Tibial artery (tissue), 4 donors: ENCODE data around the gene TMEM129.
"Not testable (repeated sequence)": the region's sequence is repeated elsewhere in the genome, so short reads cannot be mapped to it uniquely, and the experiment has no call there.

Experiments
- DNase-seq, 2 donors: peaks; one replicate each; pipeline ENCODE4 v3.0.0-alpha.2; 2019
- H3K27ac ChIP-seq, 2 donors: fragments of 200-600 bp; sonication (generic) in 1 of 2; 1 replicate in 1 of 2; 2 replicates in 1 of 2; pipeline ENCODE4 v1.5.1; 2018 to 2019; ENCODE audit warnings: mild to moderate bottlenecking in 1 of 2
- H3K27me3 ChIP-seq, 2 donors: fragments of 200-600 bp; sonication (generic) in 1 of 2; one replicate each; pipeline versions ENCODE4 v1.5.1 to v1.6.0; 2016 to 2019
- H3K36me3 ChIP-seq, 3 donors: fragments of 200-600 bp; sonication (generic) in 2 of 3; one replicate each; pipeline ENCODE4 v1.5.1; 2016 to 2019; ENCODE audit warnings: mild to moderate bottlenecking in 2 of 3
- H3K4me1 ChIP-seq, 4 donors: fragments of 200-600 bp; sonication (generic) in 2 of 4; 1 replicate in 3 of 4; 2 replicates in 1 of 4; pipeline ENCODE4 v1.5.1; 2016 to 2019
- H3K4me3 ChIP-seq, 2 donors: fragments of 200-600 bp; sonication (generic) in 1 of 2; 1 replicate in 1 of 2; 2 replicates in 1 of 2; pipeline ENCODE4 v1.5.1; 2018 to 2019; ENCODE audit warnings: mild to moderate bottlenecking in 2 of 2
- H3K9me3 ChIP-seq, 3 donors: fragments of 200-600 bp; sonication (generic) in 1 of 3; one replicate each; pipeline ENCODE4 v1.5.1; 2016 to 2019
- intact Hi-C: fragments of 100-400 bp; cut with DNase I; formaldehyde crosslinking; loops from one replicate; pipeline ENCODE4 v1.15.0; 2023; ENCODE audit warnings: low total_unique reads
- TF ChIP-seq, protein P1 (sequence below), 2 experiments: fragments of 200-600 bp in 1 of 2; fragments of 450-650 bp in 1 of 2; IDR thresholded peaks; one replicate each; pipeline ENCODE4 v1.5.1; 2017 to 2019; ENCODE audit warnings: antibody characterized with exemption in 2 of 2, mild to moderate bottlenecking in 1 of 2, moderate library complexity in 1 of 2

Gene TMEM129

DNA sequence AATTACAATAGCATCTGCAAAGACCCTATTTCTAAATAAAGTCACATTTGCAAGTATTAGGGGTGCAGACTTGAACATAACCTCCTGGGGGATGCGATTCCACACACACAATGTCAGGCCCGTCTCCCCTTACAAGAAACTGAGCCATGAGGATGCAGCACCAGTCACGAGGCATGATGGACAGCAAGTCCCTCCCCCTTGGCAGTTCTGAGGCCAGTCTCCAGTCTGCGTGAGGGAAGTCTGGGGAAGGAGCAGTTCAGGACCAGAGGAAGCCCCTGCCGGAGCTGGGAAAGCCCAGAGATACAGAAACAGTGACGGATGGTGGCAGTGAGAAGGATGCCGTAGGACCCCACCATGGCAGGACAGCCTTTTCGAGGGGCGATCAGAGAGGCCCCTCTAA is 46.4 kb downstream of the TMEM129 start:
- Histone ChIP-seq H3K36me3 (no peaks in the 10 kb centered on the region), H3K9me3 (no peaks in the 10 kb centered on the region), H3K4me3 (no peak overlapping the region), H3K4me1 (no peaks in the 10 kb centered on the region), H3K27me3 (no peaks in the 10 kb centered on the region), H3K27ac (no peak overlapping the region)
- TF ChIP-seq, protein P1, sequence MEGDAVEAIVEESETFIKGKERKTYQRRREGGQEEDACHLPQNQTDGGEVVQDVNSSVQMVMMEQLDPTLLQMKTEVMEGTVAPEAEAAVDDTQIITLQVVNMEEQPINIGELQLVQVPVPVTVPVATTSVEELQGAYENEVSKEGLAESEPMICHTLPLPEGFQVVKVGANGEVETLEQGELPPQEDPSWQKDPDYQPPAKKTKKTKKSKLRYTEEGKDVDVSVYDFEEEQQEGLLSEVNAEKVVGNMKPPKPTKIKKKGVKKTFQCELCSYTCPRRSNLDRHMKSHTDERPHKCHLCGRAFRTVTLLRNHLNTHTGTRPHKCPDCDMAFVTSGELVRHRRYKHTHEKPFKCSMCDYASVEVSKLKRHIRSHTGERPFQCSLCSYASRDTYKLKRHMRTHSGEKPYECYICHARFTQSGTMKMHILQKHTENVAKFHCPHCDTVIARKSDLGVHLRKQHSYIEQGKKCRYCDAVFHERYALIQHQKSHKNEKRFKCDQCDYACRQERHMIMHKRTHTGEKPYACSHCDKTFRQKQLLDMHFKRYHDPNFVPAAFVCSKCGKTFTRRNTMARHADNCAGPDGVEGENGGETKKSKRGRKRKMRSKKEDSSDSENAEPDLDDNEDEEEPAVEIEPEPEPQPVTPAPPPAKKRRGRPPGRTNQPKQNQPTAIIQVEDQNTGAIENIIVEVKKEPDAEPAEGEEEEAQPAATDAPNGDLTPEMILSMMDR (IDR thresholded peaks at IDR 0.05) = no peak
- no peak for DNase-seq
- intact Hi-C loops = no loop called here

DNA sequence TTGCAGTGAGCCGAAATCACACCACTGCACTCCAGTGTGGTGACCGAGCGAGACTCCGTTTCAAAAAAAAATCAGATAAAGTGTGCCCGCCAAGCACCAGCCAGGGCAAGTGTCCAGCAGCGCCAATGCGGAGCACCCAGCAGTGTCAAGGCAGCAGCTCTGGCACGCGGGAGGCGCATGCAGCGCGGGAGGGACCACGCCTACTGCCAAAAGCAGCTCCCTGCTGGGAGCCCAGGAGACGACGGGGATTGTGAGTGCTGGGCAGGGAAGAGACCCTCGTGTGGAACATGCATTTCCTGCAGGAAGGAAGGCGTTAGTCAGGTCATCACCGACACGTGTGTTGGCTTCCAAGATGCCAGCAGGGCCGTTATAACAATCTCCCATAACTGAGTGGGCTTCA is 47.5 kb downstream of the TMEM129 start:
- H3K36me3 ChIP-seq = no peaks in the 10 kb centered on the region
- H3K27me3 ChIP-seq = no peaks in the 10 kb centered on the region
- no peaks in the 10 kb centered on the region for H3K4me1 ChIP-seq
- intact Hi-C loops = no loop called here
- TF ChIP-seq, protein P1 (IDR thresholded peaks at IDR 0.05) = no peak
- H3K27ac ChIP-seq = no peak overlapping the region
- H3K4me3 ChIP-seq = no peak overlapping the region
- H3K9me3 ChIP-seq = no peaks in the 10 kb centered on the region
- no peak for DNase-seq

DNA sequence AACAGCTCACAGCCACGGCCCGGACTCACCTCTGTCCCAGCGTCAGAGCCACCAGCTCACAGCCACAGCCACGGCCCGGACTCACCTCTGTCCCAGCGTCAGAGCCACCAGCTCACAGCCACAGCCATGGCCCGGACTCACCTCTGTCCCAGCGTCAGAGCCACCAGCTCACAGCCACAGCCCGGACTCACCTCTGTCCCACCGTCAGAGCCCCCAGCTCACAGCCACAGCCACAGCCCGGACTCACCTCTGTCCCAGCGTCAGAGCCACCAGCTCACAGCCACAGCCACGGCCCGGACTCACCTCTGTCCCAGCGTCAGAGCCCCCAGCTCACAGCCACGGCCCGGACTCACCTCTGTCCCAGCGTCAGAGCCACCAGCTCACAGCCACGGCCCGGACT is 50.1 kb downstream of the TMEM129 start:
- H3K36me3 ChIP-seq, H3K4me3 ChIP-seq, H3K9me3 ChIP-seq, H3K27ac ChIP-seq, H3K4me1 ChIP-seq, DNase-seq, intact Hi-C loops, H3K27me3 ChIP-seq: not testable (repeated sequence)

DNA sequence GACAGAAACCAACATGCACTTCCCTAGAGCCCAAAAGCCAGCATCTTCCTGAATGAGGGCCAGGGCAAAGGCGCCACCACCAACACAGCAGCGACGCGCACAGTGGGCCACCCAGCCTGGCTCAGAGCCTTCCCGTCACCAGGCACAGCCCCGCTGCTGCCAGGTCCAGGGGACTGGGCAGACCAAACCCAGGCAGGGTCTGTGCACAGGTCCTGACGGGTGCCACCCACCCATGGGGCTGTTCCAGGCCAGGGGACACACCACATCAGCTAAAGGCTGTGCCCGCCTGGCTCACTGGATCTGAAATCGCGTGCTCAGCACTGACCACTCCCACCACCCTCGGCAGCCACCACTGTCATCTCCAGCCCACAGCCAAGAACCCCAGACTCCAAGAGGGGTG is 50.8 kb downstream of the TMEM129 start:
- intact Hi-C loops = no loop called here
- H3K9me3 ChIP-seq = no peaks in the 10 kb centered on the region
- no peak overlapping the region for H3K4me3 ChIP-seq
- H3K4me1 ChIP-seq = peaks cover 0 to 5% (median 2%) of the 10 kb centered on the region in 4 donors
- H3K36me3 ChIP-seq = no peaks in the 10 kb centered on the region
- DNase-seq = no peak
- H3K27me3 ChIP-seq = no peaks in the 10 kb centered on the region
- TF ChIP-seq, protein P1 (IDR thresholded peaks at IDR 0.05) = no peak
- H3K27ac ChIP-seq = no peak overlapping the region

DNA sequence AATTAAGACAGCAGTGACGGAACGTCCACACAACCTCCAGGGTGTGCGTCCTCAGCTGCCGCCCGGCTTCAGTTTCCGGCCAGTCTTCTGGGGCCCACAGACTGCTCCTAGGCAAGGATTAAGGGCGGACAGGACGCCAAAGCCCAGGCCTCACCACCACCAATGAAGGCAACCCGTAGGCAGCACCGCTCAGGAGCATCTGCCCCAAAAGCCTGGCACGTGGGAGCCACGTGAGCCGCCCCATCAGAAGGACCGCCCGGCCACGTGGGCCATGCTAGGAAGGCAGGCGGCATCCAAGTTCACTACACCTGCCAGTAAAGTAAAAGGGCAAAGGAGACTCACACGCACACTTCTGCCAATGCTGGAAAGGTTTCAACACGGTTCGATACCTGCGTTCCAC is 51.3 kb downstream of the TMEM129 start:
- Histone ChIP-seq H3K9me3 (no peaks in the 10 kb centered on the region), H3K27me3 (no peaks in the 10 kb centered on the region), H3K4me3 (no peak overlapping the region), H3K4me1 (peaks cover 0 to 5% (median 2%) of the 10 kb centered on the region in 4 donors), H3K27ac (no peak overlapping the region), H3K36me3 (no peaks in the 10 kb centered on the region)
- intact Hi-C loops = no loop called here
- TF ChIP-seq, protein P1 (IDR thresholded peaks at IDR 0.05) = no peak
- no peak for DNase-seq

DNA sequence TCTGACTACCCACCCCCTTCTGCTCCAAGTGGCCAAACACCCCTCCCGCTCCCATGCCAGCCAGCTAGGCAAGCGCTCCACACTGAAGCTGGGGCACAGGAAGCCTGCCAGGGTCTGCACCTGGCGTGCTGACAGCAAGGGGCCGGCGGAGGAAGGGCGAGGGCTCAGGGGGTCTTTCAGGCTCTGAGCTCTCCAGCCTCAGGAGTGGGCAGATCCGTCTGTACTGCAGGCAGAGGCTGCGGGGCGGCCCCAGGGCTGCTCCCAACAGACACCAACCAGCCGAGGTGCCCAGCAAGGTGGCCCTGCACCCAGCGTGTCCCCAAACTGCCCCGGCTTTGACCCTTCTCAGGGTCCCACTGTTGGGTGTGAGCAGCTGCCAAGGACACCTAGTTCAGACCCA is 51.9 kb downstream of the TMEM129 start:
- Histone ChIP-seq H3K27ac (no peak overlapping the region), H3K4me1 (peaks cover 0 to 5% (median 2%) of the 10 kb centered on the region in 4 donors), H3K36me3 (no peaks in the 10 kb centered on the region), H3K9me3 (no peaks in the 10 kb centered on the region), H3K4me3 (no peak overlapping the region), H3K27me3 (no peaks in the 10 kb centered on the region)
- intact Hi-C loops = no loop called here
- TF ChIP-seq, protein P1 (IDR thresholded peaks at IDR 0.05) = no peak
- no peak for DNase-seq
